ENCODE data around the gene LSAMP. TPM values are rescaled to one million over a fixed set of nuclear protein-coding genes. Genes with fewer than 3 reads are reported as not detected.

Gene LSAMP
- total and polyA plus RNA-seq, 9 of the 15 experiments (the other 6 are each of a cell fraction or from before 2014, with no cell fraction given), result 0.09 to 0.11 TPM; not detected in 7

GRCh38 chr3:116046350-116046749, 398.9 kb downstream of the LSAMP start:
- no peaks in the 10 kb centered on the region for H3K79me2 ChIP-seq (ENCODE audit: control insufficient read depth, insufficient read depth, low read length)
- peak overlapping the region; percentile 73 for H2AFZ ChIP-seq (ENCODE audit: low read depth, low read length)
- H4K20me1 ChIP-seq (replicated peaks; ENCODE audit: control insufficient read depth, insufficient read depth, low read length), result no peaks in the 10 kb centered on the region
- peaks cover 3% of the 10 kb centered on the region; the same call in 1 of the 2 replicates for H3K9me3 ChIP-seq (replicated peaks; ENCODE audit: control insufficient read depth, insufficient read depth, low read depth, low read length)
- POLR2A ChIA-PET, result no interaction called here
- FAIRE-seq, result no peak
- no peak overlapping the region for H3K4me3 ChIP-seq
- H3K4me1 ChIP-seq (replicated peaks in 1 of 2; ENCODE audit: control insufficient read depth in 2 of 2, insufficient read depth in 2 of 2, low read length in 2 of 2), result peaks cover 0 to 23% of the 10 kb centered on the region in 2 experiments; a peak in 3 of 5 replicates
- no TSS peak for BruUV-seq (replicated peaks)
- no peaks in the 10 kb centered on the region for H3K36me3 ChIP-seq (ENCODE audit: control insufficient read depth, insufficient read depth, low read length)
- no peak overlapping the region for H3K9ac ChIP-seq (ENCODE audit: insufficient read depth in 1 of 2, low read depth in 2 of 2, low read length in 2 of 2)
- CTCF ChIA-PET (ENCODE audit: low intra/inter-chr PET ratio), result no interaction called here
- no peaks in the 10 kb centered on the region for H3K9me1 ChIP-seq (ENCODE audit: control insufficient read depth, insufficient read depth, low read length)
- H3K27me3 ChIP-seq (ENCODE audit: control insufficient read depth in 2 of 2, insufficient read depth in 2 of 2, low read length in 2 of 2), result no peaks in the 10 kb centered on the region
- in situ Hi-C loops (cut with MboI), result no loop called here
- WGBS (ENCODE audit: insufficient coverage, low coverage, missing lambda C conversion rate), result 10% methylated on average over 3 of the region's 3 CpGs
- no peak for DNase-seq (ENCODE audit: extremely low read depth in 1 of 4, low spot score in 3 of 4)
- intact Hi-C loops (cut with micrococcal nuclease), result no loop called here
- ATAC-seq, result peak; percentile 31; the same call in 2 of the 3 replicates
- TF ChIP-seq SMAD4 (CRISPR knock-in tag; conservative IDR thresholded peaks at IDR 0.05) (no peak), YBX1 (IDR thresholded peaks at IDR 0.05) (no peak), AFF1 (IDR thresholded peaks at IDR 0.05; ENCODE audit: low read depth in 1 of 2, partially characterized antibody in 2 of 2) (no peak), ZNF282 (CRISPR knock-in tag; IDR thresholded peaks at IDR 0.05) (no peak), NELFE (IDR thresholded peaks at IDR 0.05; ENCODE audit: insufficient read depth, insufficient read length) (no peak), CHD1 (IDR thresholded peaks at IDR 0.05; ENCODE audit: low read length) (no peak), ELF1 (tag; IDR thresholded peaks at IDR 0.05) (no peak), NUFIP1 (IDR thresholded peaks at IDR 0.05; ENCODE audit: partially characterized antibody) (no peak), SP2 (IDR thresholded peaks at IDR 0.05; ENCODE audit: extremely low read depth, low read depth, low read length, poor library complexity, severe bottlenecking) (no peak), HCFC1 (IDR thresholded peaks at IDR 0.05; ENCODE audit: low read depth, low read length) (no peak), EHMT2 (IDR thresholded peaks at IDR 0.05) (no peak), KLF1 (tag; IDR thresholded peaks at IDR 0.05) (no peak), ZKSCAN3 (CRISPR knock-in tag; IDR thresholded peaks at IDR 0.05) (no peak), EZH2 (IDR thresholded peaks at IDR 0.05; ENCODE audit: borderline replicate concordance, low read depth, low read length) (no peak), USF1 (CRISPR knock-in tag; IDR thresholded peaks at IDR 0.05) (no peak), JUND (IDR thresholded peaks at IDR 0.05; ENCODE audit: borderline replicate concordance, low read depth, low read length) (no peak), JUND (tag; IDR thresholded peaks at IDR 0.05; ENCODE audit: borderline replicate concordance, low read depth, low read length) (no peak), TFAM (CRISPR knock-in tag; conservative IDR thresholded peaks at IDR 0.05) (no peak), BRCA1 (IDR thresholded peaks at IDR 0.05) (no peak), BRCA1 (CRISPR knock-in tag; IDR thresholded peaks at IDR 0.05) (no peak)
- peak overlapping the region; percentile 41; the same call in 2 of the 3 replicates for H3K27ac ChIP-seq (ENCODE audit: extremely low read depth, low read depth, low read length)
- H3K4me2 ChIP-seq (ENCODE audit: insufficient read depth, low read length), result 0 out of 2 replicates have a peak overlapping the region, but pooled peaks have one; percentile 10
